ENCODE data around the gene CDKAL1.
"Not testable (repeated sequence)": the region's sequence is repeated elsewhere in the genome, so short reads cannot be mapped to it uniquely, and the experiment has no call there.

Gene CDKAL1

GRCh38 chr6:20534295-20535262 is at the start of gene CDKAL1:
Gene CDKAL1, plus strand, starts transcription at chr6:20534457. Its CDS starts 11,894 bp downstream, at chr6:20546351.
- H3K9ac ChIP-seq (ENCODE audit: low read depth, low read length): peak within 1 kb of the TSS; percentile 93
- peaks cover 5% of the 10 kb centered on the region for H3K4me1 ChIP-seq (ENCODE audit: insufficient read depth, low read length)
- H3K9me3 ChIP-seq (ENCODE audit: control insufficient read depth, insufficient read depth, low read length): no peaks in the 10 kb centered on the region
- no peaks in the 10 kb centered on the region for H3K36me3 ChIP-seq (ENCODE audit: insufficient read depth, low read length)

DNA sequence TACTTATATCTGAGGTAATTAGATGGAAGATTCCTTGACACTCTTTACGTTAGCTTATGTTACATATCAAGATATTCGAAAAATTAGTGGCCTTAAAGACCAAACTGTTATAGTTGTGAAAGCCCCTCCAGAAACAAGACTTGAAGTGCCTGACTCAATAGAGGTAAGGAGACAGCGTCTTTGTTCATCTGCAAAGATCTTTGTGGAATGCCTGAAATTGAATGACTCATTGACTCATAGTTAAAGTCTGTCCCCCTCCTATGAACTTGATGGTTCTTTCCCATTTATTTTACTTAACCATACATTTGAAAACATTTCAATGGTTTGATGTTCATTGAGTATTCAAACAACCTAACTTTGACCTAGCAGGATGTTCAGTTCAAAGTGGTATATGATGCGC is 47.6 kb upstream of the CDKAL1 start:
- no peak overlapping the region for H3K9ac ChIP-seq (ENCODE audit: low read depth, low read length)
- peaks cover 39% of the 10 kb centered on the region for H3K36me3 ChIP-seq (ENCODE audit: insufficient read depth, low read length)
- H3K4me1 ChIP-seq (ENCODE audit: insufficient read depth, low read length): no peaks in the 10 kb centered on the region
- no peaks in the 10 kb centered on the region for H3K9me3 ChIP-seq (ENCODE audit: control insufficient read depth, insufficient read depth, low read length)

GRCh38 chr6:20487669-20488375 is 46.4 kb upstream of the CDKAL1 start:
- Histone ChIP-seq H3K9ac (ENCODE audit: low read depth, low read length) (no peak overlapping the region), H3K4me1 (ENCODE audit: insufficient read depth, low read length) (no peaks in the 10 kb centered on the region), H3K9me3 (ENCODE audit: control insufficient read depth, insufficient read depth, low read length) (no peaks in the 10 kb centered on the region), H3K36me3 (ENCODE audit: insufficient read depth, low read length) (peaks cover 34% of the 10 kb centered on the region)

DNA sequence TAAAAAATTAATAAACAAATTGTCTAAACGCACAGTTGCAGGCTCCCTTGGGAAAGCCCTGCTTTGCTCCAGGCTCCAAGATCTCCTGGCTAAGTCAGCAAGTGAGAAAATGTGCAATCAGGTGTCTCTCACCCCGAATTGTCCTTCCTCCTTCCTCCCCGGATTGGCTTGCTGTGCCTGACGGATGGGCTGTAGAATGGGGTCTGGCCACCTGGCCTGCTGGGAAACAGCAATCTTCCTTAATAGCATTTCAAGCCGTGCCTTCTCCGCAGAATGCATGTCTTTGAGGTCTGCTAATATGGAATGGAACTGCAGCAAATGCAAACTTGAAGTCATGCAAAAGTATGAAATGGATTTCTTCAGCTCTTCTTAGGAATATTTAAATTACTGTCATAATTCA is 43.7 kb upstream of the CDKAL1 start:
- Histone ChIP-seq H3K9ac (ENCODE audit: low read depth, low read length) (no peak overlapping the region), H3K36me3 (ENCODE audit: insufficient read depth, low read length) (peaks cover 21% of the 10 kb centered on the region), H3K9me3 (ENCODE audit: control insufficient read depth, insufficient read depth, low read length) (no peaks in the 10 kb centered on the region), H3K4me1 (ENCODE audit: insufficient read depth, low read length) (no peaks in the 10 kb centered on the region)

DNA sequence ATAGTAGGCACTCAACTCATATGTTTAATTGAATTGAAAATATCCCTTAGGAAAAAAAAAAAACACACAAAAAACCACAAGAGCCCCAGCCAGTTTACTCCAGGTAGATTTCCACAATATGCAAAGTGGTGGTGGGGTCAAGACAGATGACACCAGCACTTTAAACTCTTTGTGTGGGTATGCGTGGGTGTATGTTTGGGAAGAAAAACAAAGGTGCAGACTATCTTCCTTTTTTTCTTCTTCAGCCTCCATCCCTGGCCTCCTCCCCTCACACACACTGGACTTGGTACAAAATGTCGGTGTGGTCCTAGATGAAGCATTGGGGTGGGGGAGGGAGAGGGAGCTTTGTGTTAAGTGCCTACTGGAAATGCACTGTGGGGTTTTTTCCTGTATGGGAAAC is 42.2 kb upstream of the CDKAL1 start:
- Histone ChIP-seq H3K4me1 (ENCODE audit: insufficient read depth, low read length) (no peaks in the 10 kb centered on the region), H3K36me3 (ENCODE audit: insufficient read depth, low read length) (peaks cover 17% of the 10 kb centered on the region), H3K9me3 (ENCODE audit: control insufficient read depth, insufficient read depth, low read length) (no peaks in the 10 kb centered on the region), H3K9ac (ENCODE audit: low read depth, low read length) (no peak overlapping the region)

GRCh38 chr6:20497216-20498040 is 36.8 kb upstream of the CDKAL1 start:
- Histone ChIP-seq H3K9me3 (ENCODE audit: control insufficient read depth, insufficient read depth, low read length) (no peaks in the 10 kb centered on the region), H3K9ac (ENCODE audit: low read depth, low read length) (no peak overlapping the region), H3K36me3 (ENCODE audit: insufficient read depth, low read length) (no peaks in the 10 kb centered on the region; the same call in 1 of the 2 replicates), H3K4me1 (ENCODE audit: insufficient read depth, low read length) (peaks cover 3% of the 10 kb centered on the region; the same call in 1 of the 2 replicates)

DNA sequence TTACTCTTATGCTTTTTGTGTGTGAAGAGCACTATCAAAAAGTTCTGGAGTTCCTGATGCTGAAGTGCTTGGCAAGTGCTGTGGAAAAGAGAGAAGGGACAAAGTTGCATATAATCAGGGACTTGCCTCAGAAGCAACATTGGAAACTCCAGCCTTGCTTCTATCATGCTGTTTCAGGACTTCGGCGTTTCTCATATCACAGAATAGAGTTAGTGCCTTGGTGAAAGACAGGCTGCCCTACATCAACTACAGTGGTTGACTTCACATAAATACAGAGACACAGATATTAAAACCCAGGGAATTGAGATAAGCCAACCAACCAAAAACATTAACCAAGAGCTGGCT is 36.2 kb upstream of the CDKAL1 start:
- H3K9ac ChIP-seq (ENCODE audit: low read depth, low read length): no peak overlapping the region
- no peaks in the 10 kb centered on the region; the same call in 1 of the 2 replicates for H3K36me3 ChIP-seq (ENCODE audit: insufficient read depth, low read length)
- H3K4me1 ChIP-seq (ENCODE audit: insufficient read depth, low read length): peaks cover 3% of the 10 kb centered on the region; the same call in 1 of the 2 replicates
- H3K9me3 ChIP-seq (ENCODE audit: control insufficient read depth, insufficient read depth, low read length): peaks cover 3% of the 10 kb centered on the region; the same call in 1 of the 2 replicates

DNA sequence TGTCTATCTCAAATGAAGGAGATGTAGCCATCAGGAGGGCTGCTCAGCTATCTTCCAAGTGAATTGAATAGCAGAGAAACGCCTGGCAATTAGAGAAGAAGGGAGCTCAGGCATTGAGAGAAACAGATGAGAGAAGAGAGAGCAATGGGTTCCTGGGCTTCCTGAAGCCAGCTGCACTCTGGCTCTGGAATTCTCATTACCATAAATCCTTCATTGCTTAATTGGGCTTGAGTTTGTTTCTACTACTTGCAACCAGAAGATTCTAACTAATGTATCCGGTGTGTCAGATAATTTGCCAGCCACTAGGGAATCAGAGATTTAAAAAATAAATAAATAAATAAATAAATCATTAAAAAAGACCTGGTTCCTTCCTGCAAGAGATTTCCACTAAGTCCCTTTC is 25.0 kb upstream of the CDKAL1 start:
- Histone ChIP-seq H3K9ac (ENCODE audit: low read depth, low read length) (no peak overlapping the region), H3K36me3 (ENCODE audit: insufficient read depth, low read length) (no peaks in the 10 kb centered on the region), H3K9me3 (ENCODE audit: control insufficient read depth, insufficient read depth, low read length) (no peaks in the 10 kb centered on the region), H3K4me1 (ENCODE audit: insufficient read depth, low read length) (peaks cover 8% of the 10 kb centered on the region)

- no peaks in the 10 kb centered on the region for H3K9me3 ChIP-seq (ENCODE audit: control insufficient read depth, insufficient read depth, low read length)
- peaks cover 8% of the 10 kb centered on the region for H3K4me1 ChIP-seq (ENCODE audit: insufficient read depth, low read length)
- H3K9ac ChIP-seq (ENCODE audit: low read depth, low read length): no peak overlapping the region
- H3K36me3 ChIP-seq (ENCODE audit: insufficient read depth, low read length): no peaks in the 10 kb centered on the region
Measured at GRCh38 chr6:20511852-20512251, 22.4 kb upstream of the CDKAL1 start.

DNA sequence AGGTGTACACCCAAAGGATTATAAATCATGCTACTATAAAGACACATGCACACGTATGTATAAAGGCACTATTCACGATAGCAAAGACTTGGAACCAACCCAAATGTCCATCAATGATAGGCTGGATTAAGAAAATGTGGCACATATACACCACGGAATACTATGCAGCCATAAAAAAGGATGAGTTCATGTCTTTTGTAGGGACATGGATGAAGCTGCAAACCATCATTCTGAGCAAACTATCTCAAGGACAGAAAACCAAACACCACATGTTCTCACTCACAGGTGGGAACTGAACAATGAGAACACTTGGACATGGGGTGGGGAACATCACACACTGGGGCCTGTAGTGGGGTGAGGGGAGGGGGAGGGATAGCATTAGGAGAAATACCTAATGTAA is 9.0 kb upstream of the CDKAL1 start:
- H3K4me1 ChIP-seq (ENCODE audit: insufficient read depth, low read length); H3K36me3 ChIP-seq (ENCODE audit: insufficient read depth, low read length); H3K9ac ChIP-seq (ENCODE audit: low read depth, low read length); H3K9me3 ChIP-seq (ENCODE audit: control insufficient read depth, insufficient read depth, low read length): not testable (repeated sequence)

GRCh38 chr6:20529086-20529448 is 5.2 kb upstream of the CDKAL1 start:
- not testable (repeated sequence) for H3K36me3 ChIP-seq (ENCODE audit: insufficient read depth, low read length); H3K9ac ChIP-seq (ENCODE audit: low read depth, low read length)

DNA sequence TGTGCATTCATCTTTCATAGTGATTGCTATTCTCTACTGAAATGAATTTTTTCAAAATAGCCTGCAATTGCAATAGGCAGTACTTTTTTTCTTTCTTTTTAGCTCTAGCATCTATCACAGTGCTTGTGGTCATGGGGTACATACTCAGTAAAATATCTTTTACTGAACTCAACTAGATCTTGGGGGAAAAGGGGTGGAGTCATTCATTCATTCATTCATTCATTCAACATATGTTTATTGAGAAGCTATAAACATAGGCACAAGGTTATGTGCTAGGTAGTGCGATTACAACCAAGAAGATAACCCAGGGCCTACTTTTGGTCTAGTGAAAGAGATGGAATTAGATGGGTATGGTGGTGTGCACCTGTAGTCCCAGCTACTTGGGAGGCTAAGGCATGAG is 1.4 kb upstream of the CDKAL1 start:
- no peaks in the 10 kb centered on the region for H3K36me3 ChIP-seq (ENCODE audit: insufficient read depth, low read length)
- H3K9me3 ChIP-seq (ENCODE audit: control insufficient read depth, insufficient read depth, low read length): no peaks in the 10 kb centered on the region
- H3K4me1 ChIP-seq (ENCODE audit: insufficient read depth, low read length): no peaks in the 10 kb centered on the region; the same call in 1 of the 2 replicates
- H3K9ac ChIP-seq (ENCODE audit: low read depth, low read length): no peak overlapping the region

More at GRCh38 chr6:20529086-20529448, 5.2 kb upstream of the CDKAL1 start:
- H3K4me1 ChIP-seq (ENCODE audit: insufficient read depth, low read length); H3K9me3 ChIP-seq (ENCODE audit: control insufficient read depth, insufficient read depth, low read length): not testable (repeated sequence)

DNA sequence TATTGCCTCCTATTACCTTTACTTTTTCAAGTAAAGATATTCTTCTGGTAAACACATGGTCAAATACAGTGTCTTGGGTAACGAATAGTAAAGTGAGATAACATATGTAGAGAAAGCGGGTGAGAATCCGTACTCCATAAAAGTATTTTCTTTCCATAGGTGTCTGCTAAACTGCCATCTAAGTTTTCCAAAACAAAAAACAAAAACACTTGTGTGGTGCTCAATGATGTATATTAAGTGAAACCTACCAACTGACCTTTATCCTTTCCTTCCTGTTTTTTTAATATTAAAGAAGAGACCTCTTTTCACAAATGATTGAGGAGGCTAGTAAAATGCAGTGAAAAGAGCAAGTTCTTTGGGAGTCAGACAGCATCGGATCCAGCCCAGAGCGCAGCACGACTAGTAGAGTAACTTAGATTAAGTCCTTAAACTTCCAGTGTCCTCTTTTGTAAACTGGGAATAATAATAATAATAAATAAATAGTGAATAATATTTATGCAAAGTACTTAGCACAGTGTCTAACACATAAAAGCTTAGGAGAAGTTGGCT is 437 bp upstream of the CDKAL1 start:
- Histone ChIP-seq H3K36me3 (ENCODE audit: insufficient read depth, low read length) (no peaks in the 10 kb centered on the region), H3K4me1 (ENCODE audit: insufficient read depth, low read length) (peaks cover 3% of the 10 kb centered on the region), H3K9ac (ENCODE audit: low read depth, low read length) (peak overlapping the region; percentile 93; the same call in 1 of the 2 replicates)

DNA sequence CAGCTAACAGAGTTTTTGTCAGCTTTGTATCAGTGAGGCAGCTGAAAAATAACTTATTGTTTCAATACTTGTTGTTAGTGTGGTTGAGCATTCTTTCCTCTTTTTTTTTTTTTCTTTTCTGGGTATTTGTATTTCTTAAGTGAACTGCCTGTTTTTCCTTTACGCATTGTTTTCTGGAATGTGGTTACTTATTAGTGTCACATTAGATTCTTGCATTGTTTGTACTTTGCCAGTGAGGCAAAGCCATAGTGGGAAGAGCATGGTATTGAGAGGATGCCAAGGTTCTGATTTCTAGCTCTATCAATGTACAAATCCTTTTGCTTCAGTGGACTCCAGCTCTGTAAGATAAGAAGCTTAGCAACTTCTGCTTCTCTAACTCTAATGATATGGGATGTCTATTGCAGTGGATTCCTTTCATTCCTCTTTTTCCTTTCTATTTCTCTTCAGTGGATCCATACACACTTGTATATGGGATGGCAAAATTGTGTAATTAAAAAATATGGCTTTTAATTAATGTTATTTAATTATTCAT is 3.9 kb downstream of the CDKAL1 start:
- H3K36me3 ChIP-seq (ENCODE audit: insufficient read depth, low read length): no peaks in the 10 kb centered on the region
- no peak overlapping the region for H3K9ac ChIP-seq (ENCODE audit: low read depth, low read length)
- H3K4me1 ChIP-seq (ENCODE audit: insufficient read depth, low read length): peaks cover 5% of the 10 kb centered on the region
- H3K9me3 ChIP-seq (ENCODE audit: control insufficient read depth, insufficient read depth, low read length): no peaks in the 10 kb centered on the region

More for the DNA sequence above, 437 bp upstream of the CDKAL1 start:
- H3K9me3 ChIP-seq (ENCODE audit: control insufficient read depth, insufficient read depth, low read length): no peaks in the 10 kb centered on the region
